HAP-1 (cell line): ENCODE data around the gene CD2AP.
A peak's percentile ranks its signal among the peaks of the same experiment; 100 is the strongest.
"Not testable (repeated sequence)": the region's sequence is repeated elsewhere in the genome, so short reads cannot be mapped to it uniquely, and the experiment has no call there.

Experiments used
- DNase-seq, 2 experiments: peaks; one replicate each; pipeline ENCODE4 v3.0.0-alpha.2; 2016 to 2020; ENCODE audit warnings: low spot score in 2 of 2
- H3K27me3 ChIP-seq: fragments of 250-450 bp; sonication (Bioruptor Pico); 2 replicates; pipeline ENCODE4 v1.5.1; 2020; ENCODE audit warnings: low read depth, mild to moderate bottlenecking, moderate library complexity
- H3K36me3 ChIP-seq: fragments of 250-450 bp; sonication (Bioruptor Pico); replicated peaks from 2 replicates; pipeline ENCODE4 v1.5.1; 2020; ENCODE audit warnings: mild to moderate bottlenecking
- H3K4me1 ChIP-seq: fragments of 250-450 bp; sonication (Bioruptor Pico); 2 replicates; pipeline ENCODE4 v1.5.1; 2020; ENCODE audit warnings: mild to moderate bottlenecking
- H3K4me3 ChIP-seq: fragments of 250-450 bp; sonication (Bioruptor Pico); 2 replicates; pipeline ENCODE4 v1.5.1; 2020; ENCODE audit warnings: mild to moderate bottlenecking, moderate library complexity
- H3K9me3 ChIP-seq: fragments of 250-450 bp; sonication (Bioruptor Pico); 2 replicates; pipeline ENCODE4 v1.5.1; 2020; ENCODE audit warnings: mild to moderate bottlenecking, moderate library complexity
- in situ Hi-C: fragments of 300-500 bp; cut with MboI; formaldehyde crosslinking; loops from 3 replicates; pipeline ENCODE4 v1.14.3; 2020; ENCODE audit warnings: low sequenced_read_pairs, inconsistent platforms, mixed read lengths

The CD2AP gene

GRCh38 chr6:47478233-47479139 lies 897 bp downstream of the CD2AP start:
- Histone ChIP-seq H3K36me3 (no peaks in the 10 kb centered on the region), H3K4me1 (peaks cover 22% of the 10 kb centered on the region), H3K27me3 (no peaks in the 10 kb centered on the region), H3K9me3 (no peaks in the 10 kb centered on the region), H3K4me3 (peak overlapping the region; percentile 84)
- DNase-seq = peak; percentile 20 to 23
- in situ Hi-C loops = no loop called here

- DNase-seq = peak in 1 of 2 experiments; percentile 17
- peaks cover 26% of the 10 kb centered on the region for H3K4me1 ChIP-seq
- no peaks in the 10 kb centered on the region for H3K9me3 ChIP-seq
- no peaks in the 10 kb centered on the region for H3K36me3 ChIP-seq
- H3K27me3 ChIP-seq = no peaks in the 10 kb centered on the region
- H3K4me3 ChIP-seq = peak overlapping the region; percentile 84
- in situ Hi-C loops = no loop called here
Observed at GRCh38 chr6:47479140-47479508, 1.5 kb downstream of the CD2AP start.

- no peak for DNase-seq
- in situ Hi-C loops = no loop called here
- Histone ChIP-seq H3K27me3 (no peaks in the 10 kb centered on the region), H3K36me3 (no peaks in the 10 kb centered on the region), H3K4me3 (peak overlapping the region; percentile 84), H3K4me1 (peaks cover 28% of the 10 kb centered on the region), H3K9me3 (no peaks in the 10 kb centered on the region)
Observed at GRCh38 chr6:47479874-47480273, 2.3 kb downstream of the CD2AP start.

GRCh38 chr6:47481213-47481612 lies 3.6 kb downstream of the CD2AP start:
- H3K9me3 ChIP-seq, in situ Hi-C loops, H3K36me3 ChIP-seq, H3K27me3 ChIP-seq, DNase-seq, H3K4me3 ChIP-seq: not testable (repeated sequence)
- H3K4me1 ChIP-seq = peaks cover 28% of the 10 kb centered on the region

GRCh38 chr6:47481806-47482205 lies 4.2 kb downstream of the CD2AP start:
- in situ Hi-C loops = no loop called here
- Histone ChIP-seq H3K4me1 (peaks cover 25% of the 10 kb centered on the region), H3K36me3 (no peaks in the 10 kb centered on the region), H3K27me3 (no peaks in the 10 kb centered on the region), H3K9me3 (no peaks in the 10 kb centered on the region), H3K4me3 (no peak overlapping the region)
- DNase-seq = no peak

GRCh38 chr6:47483516-47483852 lies 5.9 kb downstream of the CD2AP start:
- no peaks in the 10 kb centered on the region for H3K36me3 ChIP-seq
- no peak for DNase-seq
- in situ Hi-C loops = no loop called here
- H3K27me3 ChIP-seq = no peaks in the 10 kb centered on the region
- no peaks in the 10 kb centered on the region for H3K9me3 ChIP-seq
- H3K4me1 ChIP-seq = peaks cover 24% of the 10 kb centered on the region
- H3K4me3 ChIP-seq = no peak overlapping the region

- Histone ChIP-seq H3K36me3 (no peaks in the 10 kb centered on the region), H3K4me3 (no peak overlapping the region), H3K9me3 (no peaks in the 10 kb centered on the region), H3K27me3 (no peaks in the 10 kb centered on the region), H3K4me1 (peaks cover 24% of the 10 kb centered on the region)
- in situ Hi-C loops = no loop called here
- DNase-seq = no peak
Observed at GRCh38 chr6:47483853-47484546, 6.4 kb downstream of the CD2AP start.

- Histone ChIP-seq H3K4me1 (peaks cover 23% of the 10 kb centered on the region), H3K27me3 (no peaks in the 10 kb centered on the region), H3K9me3 (no peaks in the 10 kb centered on the region), H3K36me3 (no peaks in the 10 kb centered on the region), H3K4me3 (no peak overlapping the region)
- in situ Hi-C loops = no loop called here
- DNase-seq = no peak
Observed at GRCh38 chr6:47484616-47485015, 7.0 kb downstream of the CD2AP start.

- H3K27me3 ChIP-seq = no peaks in the 10 kb centered on the region
- no peaks in the 10 kb centered on the region for H3K36me3 ChIP-seq
- H3K4me1 ChIP-seq = peaks cover 19% of the 10 kb centered on the region
- no peaks in the 10 kb centered on the region for H3K9me3 ChIP-seq
- DNase-seq = no peak
- in situ Hi-C loops = no loop called here
- no peak overlapping the region for H3K4me3 ChIP-seq
Observed at GRCh38 chr6:47485083-47485482, 7.5 kb downstream of the CD2AP start.

- Histone ChIP-seq H3K4me3 (no peak overlapping the region), H3K36me3 (no peaks in the 10 kb centered on the region), H3K9me3 (no peaks in the 10 kb centered on the region), H3K27me3 (no peaks in the 10 kb centered on the region), H3K4me1 (peaks cover 13% of the 10 kb centered on the region)
- in situ Hi-C loops = no loop called here
- no peak for DNase-seq
Observed at GRCh38 chr6:47485491-47486135, 8.0 kb downstream of the CD2AP start.

- Histone ChIP-seq H3K36me3 (no peaks in the 10 kb centered on the region), H3K4me3 (no peak overlapping the region), H3K4me1 (peaks cover 4% of the 10 kb centered on the region), H3K27me3 (no peaks in the 10 kb centered on the region), H3K9me3 (no peaks in the 10 kb centered on the region)
- DNase-seq = no peak
- in situ Hi-C loops = no loop called here
Observed at GRCh38 chr6:47489995-47490394, 12.4 kb downstream of the CD2AP start.

GRCh38 chr6:47490676-47491075 lies 13.1 kb downstream of the CD2AP start:
- Histone ChIP-seq H3K4me1 (peaks cover 4% of the 10 kb centered on the region), H3K36me3 (no peaks in the 10 kb centered on the region), H3K9me3 (no peaks in the 10 kb centered on the region), H3K4me3 (no peak overlapping the region), H3K27me3 (no peaks in the 10 kb centered on the region)
- in situ Hi-C loops = no loop called here
- no peak for DNase-seq

- in situ Hi-C loops = no loop called here
- Histone ChIP-seq H3K9me3 (no peaks in the 10 kb centered on the region), H3K36me3 (no peaks in the 10 kb centered on the region), H3K4me1 (no peaks in the 10 kb centered on the region), H3K4me3 (no peak overlapping the region), H3K27me3 (no peaks in the 10 kb centered on the region)
- no peak for DNase-seq
Observed at GRCh38 chr6:47492355-47492754, 14.8 kb downstream of the CD2AP start.

GRCh38 chr6:47495207-47495606 lies 17.6 kb downstream of the CD2AP start:
- in situ Hi-C loops = no loop called here
- H3K36me3 ChIP-seq = no peaks in the 10 kb centered on the region
- H3K4me3 ChIP-seq = no peak overlapping the region
- H3K9me3 ChIP-seq = no peaks in the 10 kb centered on the region
- no peaks in the 10 kb centered on the region for H3K27me3 ChIP-seq
- no peak for DNase-seq
- H3K4me1 ChIP-seq = no peaks in the 10 kb centered on the region
